HepG2 (cell line): ENCODE measurements around the gene ATPAF1. TPM values are rescaled to one million over a fixed set of nuclear protein-coding genes. Genes with fewer than 3 reads are reported as not detected.

ENCODE experiments used
- AGO2 ChIP-seq: fragments of 200-400 bp; formaldehyde crosslinking; optimal IDR thresholded peaks from 2 replicates; pipeline ENCODE3; 2017; ENCODE audit warnings: mild to moderate bottlenecking, low read depth, low read length, moderate library complexity
- ATF7-NPFF ChIP-seq: sonication (generic); formaldehyde crosslinking; IDR thresholded peaks from 2 replicates; pipeline ENCODE4 v1.8.1; 2023; ENCODE audit warnings: mild to moderate bottlenecking, low read depth, missing genetic modification reagents, moderate library complexity
- BRCA1 ChIP-seq: sonication (generic); formaldehyde crosslinking; IDR thresholded peaks from 2 replicates; pipeline ENCODE4 v1.4.0; 2020; ENCODE audit warnings: missing genetic modification reagents
- CC2D1A ChIP-seq: sonication (generic); formaldehyde crosslinking; IDR thresholded peaks from 2 replicates; pipeline ENCODE4 v1.8.1; 2023; ENCODE audit warnings: mild to moderate bottlenecking, missing genetic modification reagents
- CHCHD3 ChIP-seq: sonication (generic); formaldehyde crosslinking; IDR thresholded peaks from 2 replicates; pipeline ENCODE4 v1.8.0; 2022; ENCODE audit warnings: mild to moderate bottlenecking, missing genetic modification reagents, moderate library complexity
- FOXO1 ChIP-seq: sonication (generic); formaldehyde crosslinking; IDR thresholded peaks from 2 replicates; pipeline ENCODE4 v1.4.0; 2020; ENCODE audit warnings: missing genetic modification reagents
- GPBP1L1 ChIP-seq: sonication (generic); formaldehyde crosslinking; IDR thresholded peaks from 2 replicates; pipeline ENCODE4 v1.5.0; 2020; ENCODE audit warnings: mild to moderate bottlenecking, missing genetic modification reagents
- GZF1 ChIP-seq: sonication (generic); formaldehyde crosslinking; IDR thresholded peaks from 2 replicates; pipeline ENCODE4 v1.5.1; 2020; ENCODE audit warnings: mild to moderate bottlenecking, missing genetic modification reagents
- NCOA1 ChIP-seq: sonication (generic); formaldehyde crosslinking; IDR thresholded peaks from 2 replicates; pipeline ENCODE4 v1.9.0; 2021; ENCODE audit warnings: missing genetic modification reagents
- ONECUT2 ChIP-seq: sonication (generic); formaldehyde crosslinking; IDR thresholded peaks from 2 replicates; pipeline ENCODE4 v1.4.0; 2020; ENCODE audit warnings: missing genetic modification reagents
- PATZ1 ChIP-seq: sonication (generic); formaldehyde crosslinking; IDR thresholded peaks from 2 replicates; pipeline ENCODE4 v1.4.0; 2020; ENCODE audit warnings: missing genetic modification reagents
- RBM22 ChIP-seq: fragments of 200-400 bp; formaldehyde crosslinking; optimal IDR thresholded peaks from 2 replicates; pipeline ENCODE3; 2017; ENCODE audit warnings: mild to moderate bottlenecking, low read length, moderate library complexity
- RFX3 ChIP-seq: IDR thresholded peaks from 2 replicates; pipeline ENCODE4 v1.6.1; 2016; ENCODE audit warnings: missing biosample characterization, missing genetic modification reagents
- SMAD9 ChIP-seq: sonication (generic); formaldehyde crosslinking; IDR thresholded peaks from 2 replicates; pipeline ENCODE4 v1.5.1; 2020; ENCODE audit warnings: mild to moderate bottlenecking, missing genetic modification reagents
- SNAPC2 ChIP-seq: sonication (generic); formaldehyde crosslinking; IDR thresholded peaks from 2 replicates; pipeline ENCODE4 v1.8.1; 2022; ENCODE audit warnings: mild to moderate bottlenecking, missing genetic modification reagents
- UBTF ChIP-seq: sonication (generic); formaldehyde crosslinking; IDR thresholded peaks from 2 replicates; pipeline ENCODE4 v1.4.0; 2020; ENCODE audit warnings: mild to moderate bottlenecking, missing genetic modification reagents
- ZFP1 ChIP-seq: IDR thresholded peaks from 2 replicates; pipeline ENCODE4 v1.6.1; 2016
- ZFP90 ChIP-seq: sonication (generic); formaldehyde crosslinking; IDR thresholded peaks from 2 replicates; pipeline ENCODE4 v1.8.0; 2022; ENCODE audit warnings: missing genetic modification reagents, mild to moderate bottlenecking, inconsistent platforms, borderline replicate concordance
- ZMAT3 ChIP-seq: sonication (generic); formaldehyde crosslinking; conservative IDR thresholded peaks from 2 replicates; pipeline ENCODE4 v1.7.0; 2021; ENCODE audit warnings: missing genetic modification reagents
- ZNF660 ChIP-seq: sonication (generic); formaldehyde crosslinking; IDR thresholded peaks from 2 replicates; pipeline ENCODE4 v1.5.1; 2020; ENCODE audit warnings: mild to moderate bottlenecking, low read depth, missing genetic modification reagents, borderline replicate concordance
- ZNF746 ChIP-seq: sonication (generic); formaldehyde crosslinking; IDR thresholded peaks from 2 replicates; pipeline ENCODE4 v1.8.0; 2022; ENCODE audit warnings: mild to moderate bottlenecking, missing genetic modification reagents
- ZNF782 ChIP-seq: sonication (generic); formaldehyde crosslinking; IDR thresholded peaks from 2 replicates; pipeline ENCODE4 v1.4.0; 2020; ENCODE audit warnings: missing genetic modification reagents, mild to moderate bottlenecking, borderline replicate concordance
- ZNF790 ChIP-seq: sonication (generic); formaldehyde crosslinking; IDR thresholded peaks from 2 replicates; pipeline ENCODE4 v1.8.0; 2022; ENCODE audit warnings: missing genetic modification reagents, mild to moderate bottlenecking, borderline replicate concordance
- ZNF878 ChIP-seq: sonication (generic); formaldehyde crosslinking; IDR thresholded peaks from 2 replicates; pipeline ENCODE4 v1.8.1; 2023; ENCODE audit warnings: mild to moderate bottlenecking, missing genetic modification reagents, moderate library complexity
- ZNF883 ChIP-seq: sonication (generic); formaldehyde crosslinking; IDR thresholded peaks from 2 replicates; pipeline ENCODE4 v1.5.1; 2020; ENCODE audit warnings: mild to moderate bottlenecking, missing genetic modification reagents; ENCODE audit errors: not compliant biosample characterization
- ZSCAN21 ChIP-seq: sonication (generic); formaldehyde crosslinking; IDR thresholded peaks from 2 replicates; pipeline ENCODE4 v1.8.0; 2022; ENCODE audit warnings: mild to moderate bottlenecking, missing genetic modification reagents, moderate library complexity, borderline replicate concordance
- polyA plus RNA-seq, 8 experiments: library from polyadenylated mRNA; depleted of rRNA in 3 of 8; stranded (reverse) in 7 of 8; unstranded in 1 of 8; fragments of >200 nt; fragmentation: Illumina TruSeq in 4 of 8; extraction: Trizol in 4 of 8; gene quantifications; 2 replicates each; pipeline versions ENCODE4 v1.2.1 to v1.2.3, GENCODE V29; 2011 to 2016; ENCODE audit warnings: low read depth in 4 of 8, missing spikeins in 1 of 8, mixed read lengths in 1 of 8; ENCODE audit not compliant: insufficient read depth in 1 of 8
- total RNA-seq, 5 experiments: library from RNA; depleted of rRNA; stranded (reverse); fragments of >200 nt; fragmentation: Illumina TruSeq; extraction: Trizol; gene quantifications; 2 replicates each; pipeline ENCODE4 v1.2.3, GENCODE V29; 2016; ENCODE audit warnings: low read depth in 1 of 5

ATPAF1 gene
- total and polyA plus RNA-seq, 2 of the 13 experiments (the other 11 are each of a cell fraction or from before 2014, with no cell fraction given): 66.6 to 76.7 TPM

GRCh38 chr1:46603858-46604549 is 64.2 kb downstream of the ATPAF1 start, which contains the start of gene MKNK1 (continued):
- TF ChIP-seq NCOA1: no peak
- TF ChIP-seq ATF7-NPFF (CRISPR knock-in tag): peak; percentile 72; the same call in 1 of the 2 replicates
- TF ChIP-seq BRCA1 (CRISPR knock-in tag): no peak
- no peak for TF ChIP-seq RFX3 (CRISPR knock-in tag)
- TF ChIP-seq ZNF878 (CRISPR knock-in tag): peak; percentile 84; the same call in 1 of the 2 replicates
- no peak for TF ChIP-seq ZNF660 (CRISPR knock-in tag)
- TF ChIP-seq ZNF782 (CRISPR knock-in tag): no peak
- TF ChIP-seq GZF1 (CRISPR knock-in tag): no peak
- TF ChIP-seq ZNF790 (CRISPR knock-in tag): no peak
- TF ChIP-seq ZMAT3 (CRISPR knock-in tag): 0 out of 2 replicates have a peak, but pooled peaks have one; percentile 55
- no peak for TF ChIP-seq SNAPC2 (CRISPR knock-in tag)
- TF ChIP-seq PATZ1 (CRISPR knock-in tag): peak; percentile 59
- TF ChIP-seq GPBP1L1 (CRISPR knock-in tag): no peak
- no peak for TF ChIP-seq SMAD9 (CRISPR knock-in tag)
- peak; percentile 69; the same call in 1 of the 2 replicates for TF ChIP-seq ZFP90 (CRISPR knock-in tag)
- no peak for TF ChIP-seq ONECUT2
- peak; percentile 69 for TF ChIP-seq UBTF
- no peak for TF ChIP-seq CC2D1A (CRISPR knock-in tag)
- no peak for TF ChIP-seq FOXO1
- no peak for TF ChIP-seq RBM22
- TF ChIP-seq ZFP1 (CRISPR knock-in tag): no peak
- TF ChIP-seq ZNF746 (CRISPR knock-in tag): no peak
- peak; percentile 65; the same call in 1 of the 2 replicates for TF ChIP-seq ZSCAN21 (CRISPR knock-in tag)
- TF ChIP-seq CHCHD3 (CRISPR knock-in tag): no peak
- peak; percentile 79 for TF ChIP-seq ZNF883 (CRISPR knock-in tag)
- peak; percentile 33 for TF ChIP-seq AGO2
